HG02642 (cell line): ENCODE data around the gene SPRR2E.
"Not testable (repeated sequence)": the region's sequence is repeated elsewhere in the genome, so short reads cannot be mapped to it uniquely, and the experiment has no call there.

Source experiments
- ATAC-seq: cut with Tn5 transposase; IDR thresholded peaks from one replicate; pipeline ENCODE4 v1.9.1; 2021; ENCODE audit warnings: mild to moderate bottlenecking; ENCODE audit not compliant: unreplicated experiment, poor library complexity

Gene SPRR2E

DNA sequence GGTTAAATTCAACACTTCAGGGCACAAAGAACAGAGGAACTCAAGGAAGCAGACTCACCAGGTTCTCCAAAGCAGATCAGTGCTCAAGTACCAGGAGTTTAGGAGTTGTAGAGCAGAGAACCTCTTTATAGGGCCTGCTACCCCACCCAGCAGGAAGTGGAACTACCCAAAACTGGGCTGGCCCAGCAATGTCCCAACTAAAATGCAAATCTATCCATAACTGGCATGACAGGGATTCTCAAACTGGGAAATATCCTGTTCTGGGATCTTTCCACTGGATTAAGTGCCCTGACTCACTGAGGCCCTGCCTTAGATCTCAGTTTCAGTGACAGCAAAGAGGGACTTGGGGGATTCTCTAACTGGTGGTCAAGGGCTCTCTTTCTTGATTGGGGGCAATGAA lies at the start of gene SPRR2E:
Gene SPRR2E, minus strand, starts transcription at position 101 of the 400 bp plus-strand sequence. CDS start 775 bp downstream, outside the sequence.
- ATAC-seq, result no peak

GRCh38 chr1:153141377-153141776 lies 47.1 kb upstream of the SPRR2E start:
- no peak for ATAC-seq

DNA sequence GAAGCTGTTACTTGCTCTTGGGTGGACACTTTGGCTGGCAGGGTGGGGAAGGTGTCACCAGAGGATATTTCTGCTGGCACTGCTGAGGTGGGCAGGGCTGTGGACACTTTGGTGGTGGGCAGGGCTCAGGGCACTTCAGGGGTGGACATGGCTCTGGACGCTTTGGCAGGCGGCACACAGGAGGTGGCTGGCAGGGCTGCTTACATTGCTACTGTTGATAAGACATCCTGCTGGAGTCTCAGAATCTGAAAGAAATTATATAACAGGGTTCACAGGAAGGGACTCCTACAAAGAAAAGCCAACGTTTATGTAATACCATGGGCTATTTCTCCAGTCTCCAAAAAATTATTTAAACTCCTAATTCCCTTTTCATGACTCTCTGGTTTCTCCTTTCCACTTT lies 46.2 kb upstream of the SPRR2E start:
- no peak for ATAC-seq

- ATAC-seq, result no peak
Observed at GRCh38 chr1:153133743-153134142, 39.4 kb upstream of the SPRR2E start.

- ATAC-seq, result no peak
Observed at GRCh38 chr1:153133267-153133666, 38.9 kb upstream of the SPRR2E start.

DNA sequence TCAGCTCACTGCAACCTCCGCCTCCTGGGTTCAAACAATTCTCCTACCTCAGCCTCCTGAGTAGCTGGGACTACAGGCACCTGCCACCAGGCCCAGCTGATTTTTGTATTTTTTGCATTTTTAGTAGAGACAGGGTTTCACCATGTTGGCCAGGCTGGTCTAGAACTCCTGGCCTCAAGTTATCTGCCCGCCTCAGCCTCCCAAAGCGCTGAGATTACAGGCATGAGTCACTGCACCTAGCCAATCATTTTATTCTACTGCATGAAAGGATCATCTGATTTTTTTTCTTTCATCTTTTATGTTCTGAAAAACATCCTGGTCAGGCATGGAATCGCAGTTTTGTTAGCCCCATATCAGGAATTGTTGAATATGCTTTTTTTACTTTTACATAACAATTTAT lies 34.4 kb upstream of the SPRR2E start:
- not testable (repeated sequence) for ATAC-seq

DNA sequence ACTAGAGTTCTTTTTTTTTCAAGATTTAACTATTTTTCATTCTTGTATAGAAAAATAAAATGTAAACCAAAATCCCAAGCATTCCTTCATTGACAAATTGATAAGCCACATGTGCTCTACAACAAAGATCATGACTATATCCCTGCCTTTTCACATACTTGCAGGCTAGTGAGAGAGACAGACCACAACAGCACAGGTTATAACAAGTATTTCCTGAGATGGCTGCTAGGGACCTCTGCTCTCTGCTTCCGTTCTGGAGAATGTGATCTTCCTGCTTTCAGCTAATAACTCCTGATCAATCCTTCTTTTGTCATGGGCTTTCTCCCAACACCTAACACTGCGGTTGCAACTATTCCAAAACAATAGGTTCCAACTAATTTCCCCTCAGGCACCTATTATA lies 33.0 kb upstream of the SPRR2E start:
- no peak for ATAC-seq

- no peak for ATAC-seq
Observed at GRCh38 chr1:153125536-153125935, 31.2 kb upstream of the SPRR2E start.

- not testable (repeated sequence) for ATAC-seq
Observed at GRCh38 chr1:153123793-153124192, 29.5 kb upstream of the SPRR2E start.

- no peak for ATAC-seq
Observed at GRCh38 chr1:153122831-153123421, 28.6 kb upstream of the SPRR2E start.

- ATAC-seq, result no peak
Observed at GRCh38 chr1:153120945-153121344, 26.6 kb upstream of the SPRR2E start.

- ATAC-seq, result no peak
Observed at GRCh38 chr1:153119491-153119971, 25.2 kb upstream of the SPRR2E start.

DNA sequence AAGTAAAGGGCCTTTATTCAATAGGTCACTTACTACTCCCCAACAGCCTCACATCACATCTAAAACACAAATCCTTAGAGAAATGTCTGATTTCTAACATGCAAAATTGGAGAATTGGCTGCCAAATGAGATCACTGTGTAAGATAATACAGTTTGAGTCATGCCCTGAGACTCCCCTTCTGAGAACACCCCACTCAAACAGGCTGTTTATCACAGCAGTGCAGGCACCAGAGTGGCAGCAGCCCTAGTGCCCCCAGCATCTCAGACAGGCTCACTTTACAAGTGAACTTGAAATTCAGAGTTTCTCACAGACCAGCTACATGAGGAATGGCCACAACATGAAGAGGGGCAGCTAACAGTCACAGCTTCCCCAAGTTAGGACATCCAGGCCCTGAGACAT lies 20.9 kb upstream of the SPRR2E start:
- not testable (repeated sequence) for ATAC-seq

- ATAC-seq, result no peak
Observed at GRCh38 chr1:153113416-153113815, 19.1 kb upstream of the SPRR2E start, which contains the start of gene SPRR2F. Gene SPRR2F, minus strand, starts transcription at chr1:153113516. Its CDS starts 783 bp downstream, at chr1:153112733.

DNA sequence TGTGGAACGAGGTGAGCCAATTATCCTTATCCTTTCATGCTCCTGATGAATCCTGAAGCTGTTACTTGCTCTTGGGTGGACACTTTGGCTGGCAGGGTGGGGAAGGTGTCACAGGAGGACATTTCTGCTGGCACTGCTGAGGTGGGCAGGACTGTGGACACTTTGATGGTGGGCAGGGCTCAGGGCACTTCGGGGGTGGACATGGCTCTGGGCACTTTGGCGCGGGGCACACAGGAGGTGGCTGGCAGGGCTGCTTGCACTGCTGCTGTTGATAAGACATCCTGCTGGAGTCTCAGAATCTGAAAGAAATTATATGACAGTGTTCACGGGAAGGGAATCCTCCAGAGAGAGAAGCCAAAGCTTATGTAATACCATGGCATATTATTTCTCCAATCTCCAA lies 18.1 kb upstream of the SPRR2E start:
- ATAC-seq, result not testable (repeated sequence)

GRCh38 chr1:153100245-153100644 lies 5.9 kb upstream of the SPRR2E start:
- ATAC-seq, result no peak

- ATAC-seq, result no peak
Observed at GRCh38 chr1:153099461-153100045, 5.2 kb upstream of the SPRR2E start.

DNA sequence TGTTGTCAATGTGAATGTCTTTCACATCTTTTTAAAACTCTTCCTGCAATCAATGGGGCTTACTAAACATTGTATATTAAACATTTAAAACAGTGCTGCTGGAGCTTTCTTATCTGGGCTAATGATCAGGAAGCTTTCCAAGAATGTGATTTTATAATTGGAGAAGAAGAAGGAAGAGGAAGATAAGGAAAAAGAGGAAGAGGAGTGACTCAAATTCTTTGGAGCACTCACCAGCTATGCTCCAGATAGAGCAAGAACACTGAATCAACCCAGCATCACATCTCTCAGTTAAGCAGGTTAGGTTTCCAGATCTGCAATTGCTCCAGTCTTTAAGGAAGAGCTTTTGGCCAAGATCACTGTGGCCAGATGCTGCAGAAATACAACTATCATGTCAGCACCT lies 1.4 kb upstream of the SPRR2E start:
- ATAC-seq, result no peak

GRCh38 chr1:153087652-153088051 lies 6.7 kb downstream of the SPRR2E start:
- no peak for ATAC-seq

- no peak for ATAC-seq
Observed at GRCh38 chr1:153081736-153082135, 12.6 kb downstream of the SPRR2E start.

GRCh38 chr1:153072806-153073726 lies 21.3 kb downstream of the SPRR2E start:
- ATAC-seq, result no peak
